ENCODE results near the gene SNRK. TPM values are rescaled to one million over a fixed set of nuclear protein-coding genes. Genes with fewer than 3 reads are reported as not detected.
A peak's percentile ranks its signal among the peaks of the same experiment; 100 is the strongest.

The SNRK gene
- total RNA-seq, 5 donors from 2014 or later (not counting 1 experiment from before 2014, with no cell fraction given), result 88.1 to 165 (median 107) TPM

GRCh38 chr3:43366885-43367284 is 80.5 kb downstream of the SNRK start:
- no peaks in the 10 kb centered on the region for H3K27me3 Mint-ChIP-seq
- no peaks in the 10 kb centered on the region for H3K9me3 ChIP-seq
- H3K4me1 Mint-ChIP-seq, result peaks cover 3 to 13% (median 3%) of the 10 kb centered on the region in 3 donors
- H3K4me3 Mint-ChIP-seq, result no peak overlapping the region
- H3K36me3 Mint-ChIP-seq, result peaks cover 16% of the 10 kb centered on the region
- ATAC-seq (replicated peaks in 1 of 4) (no peak), DNase-seq (no peak)
- H3K9me3 Mint-ChIP-seq, result no peaks in the 10 kb centered on the region
- ChIA-PET POLR2A (no interaction called here), CTCF (no interaction called here)
- no peaks in the 10 kb centered on the region for H3K36me3 ChIP-seq (ENCODE audit: control insufficient read depth in 2 of 2, extremely low read depth in 1 of 2, insufficient read depth in 1 of 2, low read length in 1 of 2)
- no peak overlapping the region for H3K27ac ChIP-seq (ENCODE audit: low read length)
- H3K4me1 ChIP-seq (ENCODE audit: control insufficient read depth in 1 of 2, extremely low read depth in 1 of 2, insufficient read depth in 2 of 2, low read length in 2 of 2), result peaks cover 0 to 18% of the 10 kb centered on the region in 2 experiments
- no peaks in the 10 kb centered on the region for H3K27me3 ChIP-seq (replicated peaks in 1 of 2; ENCODE audit: control insufficient read depth in 2 of 2, extremely low read depth in 1 of 2, insufficient read depth in 2 of 2, low read length in 1 of 2)
- no peak overlapping the region for H3K27ac Mint-ChIP-seq
- 92% methylated on average over 9 of the region's 9 CpGs for WGBS (ENCODE audit: insufficient coverage)
- no peak overlapping the region for H3K4me3 ChIP-seq (ENCODE audit: control insufficient read depth in 1 of 2, extremely low read depth in 1 of 2, low read length in 1 of 2)

GRCh38 chr3:43369404-43370292 is 83.3 kb downstream of the SNRK start:
- DNase-seq, result no peak
- Histone ChIP-seq H3K4me3 (ENCODE audit: control insufficient read depth in 1 of 2, extremely low read depth in 1 of 2, low read length in 1 of 2) (no peak overlapping the region), H3K9me3 (no peaks in the 10 kb centered on the region), H3K4me1 (ENCODE audit: control insufficient read depth in 1 of 2, extremely low read depth in 1 of 2, insufficient read depth in 2 of 2, low read length in 2 of 2) (peaks cover 0 to 26% of the 10 kb centered on the region in 2 experiments), H3K36me3 (ENCODE audit: control insufficient read depth in 2 of 2, extremely low read depth in 1 of 2, insufficient read depth in 1 of 2, low read length in 1 of 2) (no peaks in the 10 kb centered on the region), H3K27me3 (replicated peaks in 1 of 2; ENCODE audit: control insufficient read depth in 2 of 2, extremely low read depth in 1 of 2, insufficient read depth in 2 of 2, low read length in 1 of 2) (no peaks in the 10 kb centered on the region), H3K27ac (ENCODE audit: low read length) (no peak overlapping the region)
- Mint-ChIP-seq H3K27ac (peak overlapping the region in 1 of 2 donors; percentile 48), H3K27me3 (no peaks in the 10 kb centered on the region), H3K9me3 (no peaks in the 10 kb centered on the region), H3K4me1 (peaks cover 12 to 17% (median 12%) of the 10 kb centered on the region in 3 donors), H3K4me3 (no peak overlapping the region), H3K36me3 (peaks cover 10% of the 10 kb centered on the region)
- ChIA-PET POLR2A (interaction anchor here in 1 of 2 donors (0.5 kb wide), 2 partner anchors 61 to 105 kb away, joined by 3 to 9 read pairs; no protein-coding TSS in a partner anchor), CTCF (no interaction called here)
- 73% methylated on average over 3 of the region's 8 CpGs for WGBS (ENCODE audit: insufficient coverage)
- no peak for ATAC-seq (replicated peaks in 1 of 4)

GRCh38 chr3:43370293-43370980 is 84.1 kb downstream of the SNRK start:
- no peak overlapping the region for H3K27ac Mint-ChIP-seq

GRCh38 chr3:43371494-43371893 is 85.2 kb downstream of the SNRK start:
- Mint-ChIP-seq H3K27me3 (no peaks in the 10 kb centered on the region), H3K36me3 (no peaks in the 10 kb centered on the region), H3K9me3 (no peaks in the 10 kb centered on the region), H3K27ac (no peak overlapping the region), H3K4me3 (no peak overlapping the region), H3K4me1 (peaks cover 12 to 17% (median 13%) of the 10 kb centered on the region in 3 donors)
- DNase-seq (no peak), ATAC-seq (replicated peaks in 1 of 4) (no peak)
- no peak overlapping the region for H3K4me3 ChIP-seq (ENCODE audit: control insufficient read depth in 1 of 2, extremely low read depth in 1 of 2, low read length in 1 of 2)
- no CpG with 5 or more reads among the region's 3 CpGs for WGBS (ENCODE audit: insufficient coverage)
- no peaks in the 10 kb centered on the region for H3K27me3 ChIP-seq (replicated peaks in 1 of 2; ENCODE audit: control insufficient read depth in 2 of 2, extremely low read depth in 1 of 2, insufficient read depth in 2 of 2, low read length in 1 of 2)
- ChIA-PET CTCF (no interaction called here), POLR2A (no interaction called here)
- H3K4me1 ChIP-seq (ENCODE audit: control insufficient read depth in 1 of 2, extremely low read depth in 1 of 2, insufficient read depth in 2 of 2, low read length in 2 of 2), result peaks cover 0 to 26% of the 10 kb centered on the region in 2 experiments
- no peaks in the 10 kb centered on the region for H3K9me3 ChIP-seq
- no peak overlapping the region for H3K27ac ChIP-seq (ENCODE audit: low read length)
- no peaks in the 10 kb centered on the region for H3K36me3 ChIP-seq (ENCODE audit: control insufficient read depth in 2 of 2, extremely low read depth in 1 of 2, insufficient read depth in 1 of 2, low read length in 1 of 2)

More at GRCh38 chr3:43370293-43370980, 84.1 kb downstream of the SNRK start:
- ATAC-seq (replicated peaks in 1 of 4) (no peak), DNase-seq (no peak)
- H3K4me1 ChIP-seq (ENCODE audit: control insufficient read depth in 1 of 2, extremely low read depth in 1 of 2, insufficient read depth in 2 of 2, low read length in 2 of 2), result peaks cover 0 to 26% of the 10 kb centered on the region in 2 experiments
- no peaks in the 10 kb centered on the region for H3K27me3 ChIP-seq (replicated peaks in 1 of 2; ENCODE audit: control insufficient read depth in 2 of 2, extremely low read depth in 1 of 2, insufficient read depth in 2 of 2, low read length in 1 of 2)
- Mint-ChIP-seq H3K4me3 (no peak overlapping the region), H3K27me3 (no peaks in the 10 kb centered on the region), H3K9me3 (no peaks in the 10 kb centered on the region), H3K36me3 (peaks cover 7% of the 10 kb centered on the region), H3K4me1 (peaks cover 12 to 17% (median 12%) of the 10 kb centered on the region in 3 donors)
- no peak overlapping the region for H3K4me3 ChIP-seq (ENCODE audit: control insufficient read depth in 1 of 2, extremely low read depth in 1 of 2, low read length in 1 of 2)
- no peaks in the 10 kb centered on the region for H3K36me3 ChIP-seq (ENCODE audit: control insufficient read depth in 2 of 2, extremely low read depth in 1 of 2, insufficient read depth in 1 of 2, low read length in 1 of 2)
- H3K27ac ChIP-seq (ENCODE audit: low read length), result no peak overlapping the region
- H3K9me3 ChIP-seq, result no peaks in the 10 kb centered on the region
- POLR2A ChIA-PET, result interaction anchor here in 1 of 2 donors (0.5 kb wide), 2 partner anchors 60 to 104 kb away, joined by 3 to 9 read pairs; no protein-coding TSS in a partner anchor
- 88% methylated on average over 1 of the region's 6 CpGs for WGBS (ENCODE audit: insufficient coverage)
- CTCF ChIA-PET, result no interaction called here

GRCh38 chr3:43372007-43372740 is 85.8 kb downstream of the SNRK start:
- no peaks in the 10 kb centered on the region for H3K27me3 Mint-ChIP-seq
- H3K4me3 ChIP-seq (ENCODE audit: control insufficient read depth in 1 of 2, extremely low read depth in 1 of 2, low read length in 1 of 2), result no peak overlapping the region
- DNase-seq (no peak), ATAC-seq (replicated peaks in 1 of 4) (no peak)
- H3K9me3 ChIP-seq, result no peaks in the 10 kb centered on the region
- no peaks in the 10 kb centered on the region for H3K36me3 Mint-ChIP-seq
- no peak overlapping the region for H3K27ac ChIP-seq (ENCODE audit: low read length)
- no peaks in the 10 kb centered on the region for H3K36me3 ChIP-seq (ENCODE audit: control insufficient read depth in 2 of 2, extremely low read depth in 1 of 2, insufficient read depth in 1 of 2, low read length in 1 of 2)
- H3K4me1 ChIP-seq (ENCODE audit: control insufficient read depth in 1 of 2, extremely low read depth in 1 of 2, insufficient read depth in 2 of 2, low read length in 2 of 2), result peaks cover 0 to 26% of the 10 kb centered on the region in 2 experiments
- H3K27me3 ChIP-seq (replicated peaks in 1 of 2; ENCODE audit: control insufficient read depth in 2 of 2, extremely low read depth in 1 of 2, insufficient read depth in 2 of 2, low read length in 1 of 2), result no peaks in the 10 kb centered on the region
- H3K27ac Mint-ChIP-seq, result peak overlapping the region in 1 of 2 donors; percentile 44
- ChIA-PET POLR2A (no interaction called here), CTCF (no interaction called here)
- peaks cover 12 to 17% (median 13%) of the 10 kb centered on the region in 3 donors for H3K4me1 Mint-ChIP-seq
- WGBS (ENCODE audit: insufficient coverage), result 95% methylated on average over 9 of the region's 10 CpGs
- no peaks in the 10 kb centered on the region for H3K9me3 Mint-ChIP-seq
- H3K4me3 Mint-ChIP-seq, result no peak overlapping the region
